Activated T-cell treated with anti-CD3 and anti-CD28 coated beads for 1 hour (primary cell): ENCODE data around the gene SDHD.

Source experiments
- DNase-seq: peaks from one replicate; pipeline ENCODE4 v3.0.0-alpha.2; 2020; ENCODE audit warnings: low read depth

The SDHD gene

DNA sequence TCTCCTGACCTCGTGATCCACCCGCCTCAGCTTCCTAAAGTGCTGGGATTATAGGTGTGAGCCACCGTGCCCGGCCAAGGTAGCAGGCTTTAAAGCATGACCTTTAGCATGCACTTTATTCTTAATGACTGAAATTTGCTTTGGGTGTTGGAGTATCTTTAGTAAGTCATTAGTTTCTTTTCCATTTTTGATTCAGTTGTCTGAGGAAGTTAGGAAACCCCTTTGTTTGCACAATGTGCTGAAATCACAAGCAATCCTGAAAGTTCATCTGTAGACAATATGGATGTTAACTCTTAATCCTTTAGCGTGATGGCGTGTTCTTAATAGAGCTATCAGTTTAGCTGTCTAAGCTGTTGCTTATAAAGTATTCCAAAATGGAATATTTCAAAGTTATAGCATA lies 16.8 kb downstream of the SDHD start:
- no peak for DNase-seq

DNA sequence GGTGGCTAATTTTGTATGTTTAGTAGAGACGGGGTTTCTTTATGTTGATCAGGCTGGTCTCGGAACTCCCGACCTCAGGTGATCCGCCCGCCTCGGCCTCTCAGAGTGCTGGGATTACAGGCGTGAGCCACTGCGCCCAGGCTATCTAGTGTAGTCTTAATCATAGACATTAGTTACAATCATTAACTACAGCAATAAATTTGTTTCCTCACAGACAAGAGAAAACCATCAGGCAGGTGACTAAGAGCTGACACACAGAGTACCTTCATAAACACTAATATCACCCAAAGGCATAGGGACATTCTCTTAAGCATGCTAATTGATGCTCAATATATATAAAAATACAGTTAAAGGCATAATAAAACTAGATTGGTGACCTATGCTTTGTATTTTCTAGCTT lies 19.4 kb downstream of the SDHD start:
- DNase-seq: no peak

DNA sequence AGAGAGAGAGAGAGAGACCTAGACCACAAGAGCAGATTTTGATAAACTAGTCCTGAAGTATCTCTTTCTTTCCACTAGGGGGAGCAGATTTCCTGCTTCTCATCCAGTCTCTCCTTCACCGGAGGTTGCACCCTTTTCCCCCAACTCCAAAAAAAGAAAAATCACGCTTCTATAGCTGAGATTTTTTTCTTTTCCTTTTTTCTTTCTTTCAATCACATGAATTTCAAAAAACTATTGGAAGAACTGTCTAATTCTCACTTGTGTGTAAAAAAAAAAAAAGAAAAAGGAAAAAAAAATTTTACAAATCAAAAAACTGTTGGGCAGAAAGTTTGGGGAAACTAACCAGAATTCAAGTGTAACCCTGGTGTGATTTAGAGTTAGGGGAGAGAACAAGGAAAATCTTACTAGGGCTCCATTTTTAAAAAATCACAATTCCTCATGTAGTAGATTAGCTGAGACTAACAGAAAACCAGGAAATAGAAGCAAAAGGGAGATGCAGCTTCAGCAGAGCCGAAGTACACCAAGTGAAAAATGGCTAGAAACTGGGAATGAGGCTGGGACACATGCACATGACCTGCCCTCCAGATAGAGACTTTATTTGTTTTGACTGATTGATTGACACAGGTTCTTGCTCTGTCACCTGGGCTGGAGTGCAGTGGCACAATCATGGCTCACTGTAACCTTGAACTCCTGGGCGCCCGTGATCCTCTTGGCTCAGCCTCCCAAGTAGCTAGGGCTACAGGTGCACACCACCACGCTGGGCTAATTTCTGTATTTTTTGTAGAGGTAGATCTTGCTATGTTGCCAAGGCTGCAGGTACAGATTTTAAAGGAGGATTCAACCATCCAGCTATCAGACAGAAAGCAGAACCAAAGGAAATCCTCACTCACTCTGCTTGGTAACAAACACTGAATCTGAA lies 27.1 kb downstream of the SDHD start:
- no peak for DNase-seq

DNA sequence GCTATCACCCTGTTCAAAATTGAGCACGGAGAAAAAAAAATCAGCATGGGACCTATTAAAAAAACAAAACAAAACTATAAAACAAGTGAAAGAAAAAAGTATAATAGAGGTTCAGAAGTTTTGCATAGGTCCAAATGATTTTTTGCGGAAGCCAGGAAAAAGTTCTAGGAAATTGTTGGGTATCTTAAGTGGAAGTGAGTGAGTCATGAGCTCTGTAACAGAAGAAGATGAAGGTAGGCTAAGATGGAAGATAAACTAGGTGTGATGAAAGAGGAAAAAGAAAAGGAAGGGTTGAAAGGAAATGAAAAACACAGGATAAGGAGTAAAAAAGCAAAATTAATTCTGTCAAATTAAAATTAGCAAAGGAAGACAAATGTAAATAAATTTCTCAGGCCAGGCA lies 27.8 kb downstream of the SDHD start:
- no peak for DNase-seq

DNA sequence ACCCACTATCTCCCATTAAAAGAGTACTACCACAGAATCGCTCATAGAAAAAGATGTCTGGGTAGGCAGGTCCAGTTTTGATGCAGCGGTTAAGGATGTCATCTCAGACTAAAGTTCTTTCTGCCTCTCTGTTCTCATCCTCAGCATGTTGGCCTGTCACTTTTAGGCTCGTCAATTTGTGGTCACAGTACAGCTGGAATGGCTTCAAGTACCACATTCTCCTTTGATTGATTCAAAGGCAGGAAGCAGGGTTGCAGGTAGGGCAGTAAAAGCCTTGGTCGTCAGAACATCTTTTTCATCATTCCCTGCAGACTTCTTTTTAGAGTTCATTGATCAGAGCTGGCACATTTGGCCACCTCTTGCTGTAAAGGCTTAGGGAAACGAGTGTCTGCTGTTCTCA lies 28.7 kb downstream of the SDHD start:
- DNase-seq: no peak

DNA sequence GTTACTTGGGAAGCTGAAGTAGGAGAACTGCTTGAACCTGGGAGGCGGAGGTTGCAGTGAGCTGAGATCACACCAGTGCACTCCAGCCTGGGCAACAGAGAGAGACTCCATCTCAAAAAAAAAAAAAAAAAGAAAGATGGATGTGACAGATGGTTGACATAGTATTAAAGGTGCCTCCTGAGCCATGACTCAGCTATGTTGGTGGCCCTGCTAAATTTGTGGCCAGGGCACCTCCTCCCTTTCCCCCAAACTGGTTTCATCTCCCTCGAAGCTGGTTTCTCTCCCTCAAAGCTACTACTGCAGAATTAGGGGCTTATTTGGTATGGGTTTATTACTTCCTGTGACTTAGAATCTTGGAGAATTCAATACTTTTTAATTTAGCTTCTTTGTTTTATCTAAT lies 31.5 kb downstream of the SDHD start:
- DNase-seq: no peak

DNA sequence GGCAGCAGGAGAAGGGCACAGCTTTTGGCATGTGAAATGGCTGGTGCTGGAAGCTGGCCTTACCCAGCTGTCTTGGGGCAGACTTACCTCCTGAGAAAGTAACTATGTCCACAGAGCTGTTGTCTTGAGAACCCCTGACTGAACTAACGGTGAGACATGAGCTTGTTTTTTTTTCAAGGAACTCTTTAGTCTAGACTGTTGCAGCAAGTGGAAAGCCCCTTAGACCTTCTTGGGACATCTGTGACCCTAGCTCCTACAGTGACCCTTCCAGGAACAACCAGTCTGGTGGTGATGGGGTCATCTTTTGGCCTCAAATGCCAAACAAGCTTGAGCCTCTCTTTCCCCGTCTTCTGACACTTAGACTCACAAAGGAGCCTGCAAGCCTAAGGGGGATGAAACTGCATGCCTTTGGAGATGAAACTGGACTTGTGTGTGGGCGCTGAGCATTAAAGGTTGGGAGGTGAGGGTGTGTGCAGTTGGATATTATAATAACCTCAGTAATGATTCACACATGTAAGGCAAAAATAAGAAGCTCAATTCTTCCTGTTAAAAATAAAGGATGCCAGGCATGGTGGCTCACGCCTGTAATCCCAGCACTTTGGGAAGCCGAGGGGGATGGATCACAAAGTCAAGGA lies 35.4 kb downstream of the SDHD start:
- DNase-seq: no peak

DNA sequence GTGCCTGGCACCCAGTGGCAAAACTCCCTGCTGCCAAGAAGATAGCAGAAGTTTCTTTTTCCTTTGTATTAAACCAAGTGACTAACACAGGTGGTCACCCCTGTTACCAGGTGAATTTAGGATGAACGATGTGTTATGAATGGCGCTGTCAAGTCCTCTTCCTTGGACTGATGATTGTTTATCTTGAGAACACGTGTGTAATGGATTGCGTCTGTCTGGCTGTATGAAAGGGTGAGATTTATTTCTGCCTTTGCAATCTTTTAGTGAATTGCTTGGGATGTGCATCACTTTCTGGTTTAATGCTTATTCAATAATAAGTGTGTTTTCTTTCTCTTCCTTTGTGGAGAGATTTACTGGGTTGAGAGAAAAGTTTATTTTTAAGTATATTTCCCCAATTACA lies 36.5 kb downstream of the SDHD start:
- DNase-seq: no peak

DNA sequence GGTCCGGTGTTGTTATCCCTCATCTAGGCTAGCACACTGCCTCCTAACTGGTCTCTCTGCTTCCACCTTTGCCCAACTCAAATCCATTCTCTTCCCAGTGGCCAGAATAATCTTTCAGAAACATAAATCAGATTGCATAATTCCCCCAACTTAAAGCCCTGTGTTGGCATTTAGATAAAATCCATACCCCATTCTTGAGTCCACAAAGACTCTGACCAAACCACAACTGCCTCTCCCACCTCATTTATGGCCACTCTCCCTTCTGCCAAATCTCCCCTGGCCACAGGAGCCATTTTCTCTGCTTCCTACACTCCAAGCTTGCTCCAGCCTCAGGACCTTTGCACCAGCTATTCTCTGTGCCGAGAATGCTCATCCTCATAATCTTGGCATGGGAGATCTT lies 40.4 kb downstream of the SDHD start:
- no peak for DNase-seq

DNA sequence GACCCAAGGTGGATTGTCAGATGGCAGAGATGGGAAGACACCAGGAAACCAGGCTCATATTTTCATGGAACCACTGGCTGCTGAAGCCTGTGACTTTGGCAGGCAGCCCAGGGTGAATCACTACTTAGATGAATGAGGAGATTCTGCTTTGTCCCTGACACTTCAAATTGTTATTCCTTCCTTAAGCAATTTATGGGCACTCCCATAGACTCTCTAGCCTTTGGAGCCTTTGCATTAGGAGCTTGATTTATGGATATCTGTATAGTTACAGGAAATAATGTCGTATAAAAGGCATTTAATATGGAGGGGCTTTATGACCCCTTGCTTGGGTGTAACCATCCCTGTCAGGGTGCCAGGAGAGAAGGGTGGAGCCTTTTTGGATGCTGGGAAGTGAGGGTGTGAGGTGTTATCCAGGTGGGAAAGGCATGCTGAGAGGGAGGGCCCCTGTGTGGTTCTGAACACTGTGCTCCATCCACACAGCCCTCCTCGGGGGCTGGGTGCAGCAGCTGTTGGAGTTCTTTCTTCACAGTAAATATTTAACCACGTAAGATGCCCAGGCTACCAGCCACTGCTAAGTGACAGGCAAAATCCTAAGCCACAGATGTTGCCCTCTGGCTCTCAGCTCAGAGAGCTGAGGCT lies 41.9 kb downstream of the SDHD start:
- no peak for DNase-seq

DNA sequence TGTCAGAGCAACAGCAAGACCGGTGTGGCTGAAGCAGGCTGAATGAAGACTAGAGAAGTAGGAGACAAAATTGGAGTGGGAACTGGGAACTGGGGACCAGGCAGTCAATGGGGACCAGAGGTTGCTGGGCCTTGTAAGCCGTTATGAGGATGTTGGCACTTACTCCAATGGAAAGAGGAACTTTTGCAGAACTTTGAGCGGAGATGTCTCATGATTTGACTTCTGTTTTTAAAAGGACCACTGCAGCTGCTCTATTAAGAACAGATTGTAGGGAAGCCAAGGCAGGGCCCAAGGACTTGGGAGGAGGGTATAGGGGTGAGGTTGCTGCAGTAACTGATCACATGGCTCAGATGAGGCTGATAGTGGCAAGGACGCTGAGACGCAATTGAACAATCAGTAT lies 43.0 kb downstream of the SDHD start:
- DNase-seq: no peak

DNA sequence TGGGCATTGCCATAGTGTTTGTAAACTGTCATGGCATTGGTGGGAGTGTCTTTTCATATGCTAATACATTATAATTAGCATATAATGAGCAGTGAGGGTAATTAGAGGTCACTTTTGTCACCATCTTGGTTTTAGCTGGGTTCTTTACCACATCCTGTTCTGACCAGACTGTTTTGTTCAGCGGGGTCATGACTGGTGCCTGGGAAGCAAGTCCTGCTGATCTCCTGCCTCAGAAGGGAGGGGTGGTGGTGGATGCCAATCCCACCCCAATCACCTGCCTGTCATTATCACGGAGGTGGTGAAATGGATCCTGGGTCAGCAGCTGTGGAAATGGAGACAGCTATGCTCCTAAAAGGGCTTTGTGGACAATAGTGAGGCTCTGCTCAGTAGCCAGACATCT lies 46.1 kb downstream of the SDHD start:
- DNase-seq: no peak

DNA sequence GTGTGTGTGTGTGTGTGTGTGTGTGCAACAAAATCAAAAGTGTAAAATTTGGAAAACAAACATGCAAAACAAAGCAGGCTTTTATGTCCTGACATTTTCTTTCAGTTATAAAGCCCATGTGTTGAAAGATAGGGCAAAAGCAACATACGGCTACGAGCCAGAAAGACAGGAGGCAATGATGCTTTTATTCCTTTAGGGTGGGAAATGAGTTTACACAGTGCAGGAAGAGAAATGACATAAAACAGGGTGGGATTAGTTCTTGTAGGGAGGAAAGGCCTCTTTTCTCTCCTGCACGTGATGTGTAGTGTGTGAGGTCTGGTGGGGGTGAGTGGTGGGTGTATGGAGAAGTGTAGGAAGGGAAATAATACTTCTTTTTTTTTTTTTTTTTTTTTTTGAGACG lies 47.8 kb downstream of the SDHD start:
- no peak for DNase-seq

DNA sequence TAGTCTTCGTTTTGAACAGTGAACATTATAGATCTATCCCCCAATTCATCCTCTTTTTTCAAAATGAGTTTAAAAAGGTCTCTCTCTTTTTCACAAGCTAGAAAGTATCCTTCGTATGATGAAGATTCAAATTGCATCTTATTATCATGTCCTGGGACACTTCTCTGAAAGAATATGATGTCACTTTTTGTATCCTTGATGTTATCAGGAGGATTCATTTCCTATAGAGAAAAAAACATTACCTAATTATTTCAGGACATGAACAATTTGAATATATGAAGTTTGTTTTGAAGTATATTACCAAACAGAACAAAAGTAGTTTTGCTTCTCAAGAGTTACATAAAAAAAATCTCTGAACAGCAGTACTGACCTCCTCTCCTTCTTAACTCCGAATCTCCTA lies 56.9 kb downstream of the SDHD start:
- no peak for DNase-seq
